H9 (cell line): ENCODE data around the gene CTNNBL1. TPM values are rescaled to one million over a fixed set of nuclear protein-coding genes. Genes with fewer than 3 reads are reported as not detected.

Experiments
- DNase-seq: peaks from one replicate; pipeline ENCODE4 v3.0.0-alpha.2; 2017
- H2AFZ ChIP-seq: one replicate; pipeline ENCODE4 v1.6.1; 2013; ENCODE audit warnings: mild to moderate bottlenecking, low read length, control low read depth, moderate library complexity
- H2AK5ac ChIP-seq: 2 replicates; pipeline ENCODE4 v1.6.1; 2013; ENCODE audit warnings: low read length, control low read depth, mixed read lengths; ENCODE audit not compliant: insufficient read length
- H2BK120ac ChIP-seq: one replicate; pipeline ENCODE4 v1.6.1; 2013; ENCODE audit warnings: low read depth, mild to moderate bottlenecking, low read length, control low read depth, inconsistent platforms; ENCODE audit not compliant: poor library complexity, severe bottlenecking
- H2BK12ac ChIP-seq: 2 replicates; pipeline ENCODE4 v1.6.1; 2013; ENCODE audit warnings: low read length, control low read depth, mixed read lengths, low read depth; ENCODE audit not compliant: insufficient read length
- H2BK15ac ChIP-seq: 2 replicates; pipeline ENCODE4 v1.6.1; 2013; ENCODE audit warnings: low read depth, low read length, control low read depth
- H2BK20ac ChIP-seq: one replicate; pipeline ENCODE4 v1.6.1; 2013; ENCODE audit warnings: low read depth, mild to moderate bottlenecking, low read length, control low read depth, inconsistent platforms; ENCODE audit not compliant: poor library complexity, severe bottlenecking
- H2BK5ac ChIP-seq: 2 replicates; pipeline ENCODE4 v1.6.1; 2013; ENCODE audit warnings: low read length, control low read depth, mixed read lengths; ENCODE audit not compliant: insufficient read length
- H3K14ac ChIP-seq: 2 replicates; pipeline ENCODE4 v1.6.1; 2013; ENCODE audit warnings: low read length, control low read depth; ENCODE audit not compliant: insufficient read depth
- H3K18ac ChIP-seq: 2 replicates; pipeline ENCODE4 v1.6.1; 2013; ENCODE audit warnings: low read depth, mild to moderate bottlenecking, mixed read lengths, low read length, control low read depth; ENCODE audit not compliant: insufficient read length
- H3K23ac ChIP-seq: 2 replicates; pipeline ENCODE4 v1.6.1; 2013; ENCODE audit warnings: low read length, control low read depth, mixed read lengths, low read depth; ENCODE audit not compliant: insufficient read length
- H3K23me2 ChIP-seq: 2 replicates; pipeline ENCODE4 v1.6.1; 2013; ENCODE audit warnings: low read depth, mild to moderate bottlenecking, mixed read lengths, low read length, control low read depth; ENCODE audit not compliant: insufficient read length, poor library complexity, severe bottlenecking
- H3K27ac ChIP-seq: 2 replicates; pipeline ENCODE4 v1.5.1; 2013; ENCODE audit warnings: low read length, control low read depth, mixed read lengths, low read depth; ENCODE audit not compliant: insufficient read length
- H3K27me3 ChIP-seq: 2 replicates; pipeline ENCODE4 v1.6.1; 2013; ENCODE audit warnings: low read length, control low read depth, inconsistent platforms; ENCODE audit not compliant: insufficient read depth
- H3K4ac ChIP-seq: 2 replicates; pipeline ENCODE4 v1.6.1; 2013; ENCODE audit warnings: low read depth, mild to moderate bottlenecking, control low read depth, inconsistent platforms, low read length, moderate library complexity
- H3K4me1 ChIP-seq: 2 replicates; pipeline ENCODE4 v1.6.1; 2013; ENCODE audit warnings: low read length, control low read depth, inconsistent platforms; ENCODE audit not compliant: insufficient read depth
- H3K4me2 ChIP-seq: 2 replicates; pipeline ENCODE4 v1.6.1; 2013; ENCODE audit warnings: low read length, control low read depth, mixed read lengths; ENCODE audit not compliant: insufficient read length, insufficient read depth
- H3K56ac ChIP-seq: 2 replicates; pipeline ENCODE4 v1.6.1; 2013; ENCODE audit warnings: low read depth, mild to moderate bottlenecking, mixed read lengths, low read length, control low read depth; ENCODE audit not compliant: insufficient read length
- H3K79me1 ChIP-seq: 2 replicates; pipeline ENCODE4 v1.6.1; 2013; ENCODE audit warnings: low read depth, mild to moderate bottlenecking, moderate library complexity, low read length, control low read depth, inconsistent platforms; ENCODE audit not compliant: insufficient read depth, poor library complexity, severe bottlenecking
- H3K79me2 ChIP-seq: 2 replicates; pipeline ENCODE4 v1.6.1; 2013; ENCODE audit warnings: low read length, control low read depth, inconsistent platforms; ENCODE audit not compliant: insufficient read depth
- H3K9ac ChIP-seq: 2 replicates; pipeline ENCODE4 v1.6.1; 2013; ENCODE audit warnings: low read length, control low read depth, mixed read lengths; ENCODE audit not compliant: insufficient read length; ENCODE audit errors: extremely low read depth
- H3K9me3 ChIP-seq: one replicate; pipeline ENCODE4 v1.6.1; 2013; ENCODE audit warnings: low read depth, low read length, inconsistent platforms; ENCODE audit not compliant: control insufficient read depth
- H3T11ph ChIP-seq: one replicate; pipeline ENCODE4 v1.6.1; 2013; ENCODE audit warnings: mild to moderate bottlenecking, low read length, control low read depth, inconsistent platforms
- H4K20me1 ChIP-seq: one replicate; pipeline ENCODE4 v1.6.1; 2013; ENCODE audit not compliant: control insufficient read depth, insufficient read length, insufficient read depth
- H4K5ac ChIP-seq: 2 replicates; pipeline ENCODE4 v1.6.1; 2013; ENCODE audit warnings: low read depth, mild to moderate bottlenecking, mixed read lengths, low read length, control low read depth; ENCODE audit not compliant: insufficient read length
- H4K8ac ChIP-seq: replicated peaks from 2 replicates; pipeline ENCODE4 v1.6.1; 2013; ENCODE audit warnings: low read length, control low read depth, mixed read lengths, low read depth; ENCODE audit not compliant: insufficient read length
- H4K91ac ChIP-seq: 2 replicates; pipeline ENCODE4 v1.6.1; 2013; ENCODE audit warnings: low read depth, mild to moderate bottlenecking, moderate library complexity, mixed read lengths, low read length, control low read depth; ENCODE audit not compliant: insufficient read length
- H3K27ac Mint-ChIP-seq, 3 experiments: 2 replicates in 2 of 3; 3 replicates in 1 of 3; pipeline ENCODE4 v1.8.0; 2020 to 2021; ENCODE audit warnings: mixed read lengths in 3 of 3, mild to moderate bottlenecking in 1 of 3, moderate library complexity in 1 of 3
- H3K27me3 Mint-ChIP-seq: 2 replicates; pipeline ENCODE4 v1.8.0; 2021; ENCODE audit warnings: low read depth, mild to moderate bottlenecking, moderate library complexity, mixed read lengths
- H3K36me3 Mint-ChIP-seq, 3 experiments: 2 replicates in 2 of 3; 3 replicates in 1 of 3; pipeline ENCODE4 v1.8.0; 2020 to 2021; ENCODE audit warnings: low read depth in 3 of 3, mixed read lengths in 3 of 3; ENCODE audit not compliant: insufficient read depth in 1 of 3
- H3K4me1 Mint-ChIP-seq, 2 experiments: 2 replicates each; pipeline ENCODE4 v1.8.0; 2020; ENCODE audit warnings: mixed read lengths in 2 of 2
- H3K4me3 Mint-ChIP-seq, 2 experiments: 2 replicates in 1 of 2; 3 replicates in 1 of 2; pipeline ENCODE4 v1.8.0; 2020 to 2021; ENCODE audit warnings: mild to moderate bottlenecking in 2 of 2, mixed read lengths in 2 of 2, moderate library complexity in 1 of 2
- H3K9me3 Mint-ChIP-seq, 2 experiments: 2 replicates in 1 of 2; 3 replicates in 1 of 2; pipeline ENCODE4 v1.8.0; 2020; ENCODE audit warnings: mild to moderate bottlenecking in 2 of 2, mixed read lengths in 2 of 2, moderate library complexity in 1 of 2
- CTCF ChIP-seq: fragments of 200-600 bp; sonication (generic); conservative IDR thresholded peaks from 3 replicates; pipeline ENCODE4 v1.8.0; 2021; ENCODE audit warnings: antibody characterized with exemption, mild to moderate bottlenecking
- WGBS: extraction: QIAGEN DNeasy Blood & Tissue Kit; methylation state at CpG from one replicate; pipeline ENCODE4 v1.1.7; 2013; ENCODE audit warnings: missing lambda C conversion rate, low lambda C conversion rate, mixed read lengths; ENCODE audit not compliant: insufficient read length; ENCODE audit errors: extremely low coverage; 5-methylcytosine and 5-hydroxymethylcytosine counted together
- total RNA-seq: library from RNA; stranded (reverse); gene quantifications from 2 replicates; pipeline ENCODE4 v1.2.1, GENCODE V29; 2021

Gene CTNNBL1
- total RNA-seq, 1 experiment from 2014 or later, result 67.2 TPM

- Histone ChIP-seq H4K91ac (no peak overlapping the region), H4K8ac (no peak overlapping the region), H3K27me3 (no peaks in the 10 kb centered on the region), H2BK12ac (no peak overlapping the region), H3K4me2 (no peak overlapping the region), H3K79me2 (no peaks in the 10 kb centered on the region), H3K27ac (no peak overlapping the region), H3K18ac (no peak overlapping the region), H3K56ac (no peak overlapping the region), H4K20me1 (no peaks in the 10 kb centered on the region), H2AFZ (no peak overlapping the region), H3K23me2 (no peaks in the 10 kb centered on the region), H2BK15ac (no peak overlapping the region), H3K14ac (no peak overlapping the region), H2BK5ac (no peak overlapping the region), H3T11ph (no peak overlapping the region), H2AK5ac (no peak overlapping the region), H2BK20ac (no peak overlapping the region), H3K4ac (no peak overlapping the region), H3K79me1 (no peaks in the 10 kb centered on the region), H4K5ac (no peak overlapping the region), H3K9me3 (no peaks in the 10 kb centered on the region), H3K23ac (no peak overlapping the region), H2BK120ac (no peak overlapping the region), H3K9ac (no peak overlapping the region), H3K4me1 (peaks cover 4% of the 10 kb centered on the region; the same call in 1 of the 2 replicates)
- Mint-ChIP-seq H3K27me3 (no peaks in the 10 kb centered on the region), H3K4me3 (no peak overlapping the region), H3K9me3 (no peaks in the 10 kb centered on the region), H3K36me3 (no peaks in the 10 kb centered on the region), H3K27ac (no peak overlapping the region), H3K4me1 (peaks cover 36 to 44% of the 10 kb centered on the region in 2 experiments)
- no CpG with 5 or more reads among the region's 7 CpGs for whole genome bisulfite sequencing
- no peak for DNase-seq
- no peak for TF ChIP-seq CTCF
These were observed 31.3 kb downstream of the CTNNBL1 start for GRCh38 chr20:37725165-37725564.
